ENCODE results near the gene SREBF1. TPM values are rescaled to one million over a fixed set of nuclear protein-coding genes. Genes with fewer than 3 reads are reported as not detected.

The SREBF1 gene
- total RNA-seq, 1 experiment from 2014 or later: 360 TPM

- H3K9me2 ChIP-seq (ENCODE audit: insufficient read depth): no peaks in the 10 kb centered on the region
- H3K27ac ChIP-seq: no peak overlapping the region
- BruUV-seq (replicated peaks): no TSS peak
- H3K4me1 ChIP-seq (replicated peaks; ENCODE audit: insufficient read depth): no peaks in the 10 kb centered on the region
- DNase-seq: no peak
- intact Hi-C loops (cut with micrococcal nuclease; ENCODE audit: unreplicated experiment): no loop called here
- POLR2A ChIA-PET (ENCODE audit: unreplicated experiment): no interaction called here
- H2AFZ ChIP-seq: no peak overlapping the region
- H3K36me3 ChIP-seq (ENCODE audit: low read depth): 0 out of 2 replicates have a peak, but pooled peaks cover 6% of the 10 kb centered on the region
- TF ChIP-seq EZH2 (IDR thresholded peaks at IDR 0.05; ENCODE audit: low read depth): no peak
- TF ChIP-seq, protein P1, sequence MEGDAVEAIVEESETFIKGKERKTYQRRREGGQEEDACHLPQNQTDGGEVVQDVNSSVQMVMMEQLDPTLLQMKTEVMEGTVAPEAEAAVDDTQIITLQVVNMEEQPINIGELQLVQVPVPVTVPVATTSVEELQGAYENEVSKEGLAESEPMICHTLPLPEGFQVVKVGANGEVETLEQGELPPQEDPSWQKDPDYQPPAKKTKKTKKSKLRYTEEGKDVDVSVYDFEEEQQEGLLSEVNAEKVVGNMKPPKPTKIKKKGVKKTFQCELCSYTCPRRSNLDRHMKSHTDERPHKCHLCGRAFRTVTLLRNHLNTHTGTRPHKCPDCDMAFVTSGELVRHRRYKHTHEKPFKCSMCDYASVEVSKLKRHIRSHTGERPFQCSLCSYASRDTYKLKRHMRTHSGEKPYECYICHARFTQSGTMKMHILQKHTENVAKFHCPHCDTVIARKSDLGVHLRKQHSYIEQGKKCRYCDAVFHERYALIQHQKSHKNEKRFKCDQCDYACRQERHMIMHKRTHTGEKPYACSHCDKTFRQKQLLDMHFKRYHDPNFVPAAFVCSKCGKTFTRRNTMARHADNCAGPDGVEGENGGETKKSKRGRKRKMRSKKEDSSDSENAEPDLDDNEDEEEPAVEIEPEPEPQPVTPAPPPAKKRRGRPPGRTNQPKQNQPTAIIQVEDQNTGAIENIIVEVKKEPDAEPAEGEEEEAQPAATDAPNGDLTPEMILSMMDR (conservative IDR thresholded peaks at IDR 0.05): no peak
- H4K20me1 ChIP-seq (ENCODE audit: insufficient read depth): peaks cover 85% of the 10 kb centered on the region
- H3K9me3 ChIP-seq (ENCODE audit: insufficient read depth, low read depth): no peaks in the 10 kb centered on the region
- H3K4me3 ChIP-seq: no peak overlapping the region
- peaks cover 56% of the 10 kb centered on the region for H3K79me2 ChIP-seq (ENCODE audit: low read depth)
- H3K27me3 ChIP-seq (ENCODE audit: insufficient read depth, low read depth): no peaks in the 10 kb centered on the region
- H3F3A ChIP-seq (ENCODE audit: insufficient read depth, low read depth): peaks cover 19% of the 10 kb centered on the region; the same call in 1 of the 2 replicates
- no peak overlapping the region for H3K4me2 ChIP-seq
- CTCF ChIA-PET: interaction anchor here (0.6 kb wide), 1 partner anchor 776 kb away, joined by 4 read pairs; no protein-coding TSS in a partner anchor
Observed at GRCh38 chr17:17766744-17767120, 70.1 kb downstream of the SREBF1 start.

- Histone ChIP-seq H3K79me2 (ENCODE audit: low read depth) (peaks cover 60% of the 10 kb centered on the region), H3F3A (ENCODE audit: insufficient read depth, low read depth) (peaks cover 18% of the 10 kb centered on the region; the same call in 1 of the 2 replicates), H3K9me2 (ENCODE audit: insufficient read depth) (no peaks in the 10 kb centered on the region), H3K27me3 (ENCODE audit: insufficient read depth, low read depth) (no peaks in the 10 kb centered on the region), H3K9me3 (ENCODE audit: insufficient read depth, low read depth) (no peaks in the 10 kb centered on the region), H3K4me2 (no peak overlapping the region), H2AFZ (no peak overlapping the region), H3K4me1 (replicated peaks; ENCODE audit: insufficient read depth) (no peaks in the 10 kb centered on the region), H3K36me3 (ENCODE audit: low read depth) (0 out of 2 replicates have a peak, but pooled peaks cover 6% of the 10 kb centered on the region), H3K4me3 (no peak overlapping the region), H4K20me1 (ENCODE audit: insufficient read depth) (peaks cover 85% of the 10 kb centered on the region), H3K27ac (no peak overlapping the region)
- TF ChIP-seq, protein P1 (conservative IDR thresholded peaks at IDR 0.05): no peak
- TF ChIP-seq EZH2 (IDR thresholded peaks at IDR 0.05; ENCODE audit: low read depth): no peak
- peak in 1 of 2 experiments; percentile 31 for DNase-seq
- POLR2A ChIA-PET (ENCODE audit: unreplicated experiment): interaction anchor here (0.5 kb wide), 1 partner anchor 374 kb away, joined by 4 read pairs; no protein-coding TSS in a partner anchor
- CTCF ChIA-PET: interaction anchor here (0.6 kb wide), 1 partner anchor 776 kb away, joined by 4 read pairs; no protein-coding TSS in a partner anchor
- BruUV-seq (replicated peaks): no TSS peak
- intact Hi-C loops (cut with micrococcal nuclease; ENCODE audit: unreplicated experiment): no loop called here
Observed at GRCh38 chr17:17766077-17766743, 70.6 kb downstream of the SREBF1 start.

GRCh38 chr17:17765359-17766076 lies 71.3 kb downstream of the SREBF1 start:
- Histone ChIP-seq H3K4me3 (no peak overlapping the region), H3F3A (ENCODE audit: insufficient read depth, low read depth) (peaks cover 25% of the 10 kb centered on the region; the same call in 1 of the 2 replicates), H3K9me3 (ENCODE audit: insufficient read depth, low read depth) (no peaks in the 10 kb centered on the region), H3K9me2 (ENCODE audit: insufficient read depth) (no peaks in the 10 kb centered on the region), H3K27me3 (ENCODE audit: insufficient read depth, low read depth) (no peaks in the 10 kb centered on the region), H3K4me1 (replicated peaks; ENCODE audit: insufficient read depth) (no peaks in the 10 kb centered on the region), H4K20me1 (ENCODE audit: insufficient read depth) (peaks cover 87% of the 10 kb centered on the region), H3K27ac (no peak overlapping the region), H3K79me2 (ENCODE audit: low read depth) (peaks cover 63% of the 10 kb centered on the region), H3K36me3 (ENCODE audit: low read depth) (0 out of 2 replicates have a peak, but pooled peaks cover 6% of the 10 kb centered on the region), H2AFZ (no peak overlapping the region), H3K4me2 (no peak overlapping the region)
- no peak for TF ChIP-seq EZH2 (IDR thresholded peaks at IDR 0.05; ENCODE audit: low read depth)
- TF ChIP-seq, protein P1 (conservative IDR thresholded peaks at IDR 0.05): no peak
- intact Hi-C loops (cut with micrococcal nuclease; ENCODE audit: unreplicated experiment): no loop called here
- CTCF ChIA-PET: no interaction called here
- POLR2A ChIA-PET (ENCODE audit: unreplicated experiment): interaction anchor here (0.5 kb wide), 1 partner anchor 375 kb away, joined by 4 read pairs; no protein-coding TSS in a partner anchor
- no TSS peak for BruUV-seq (replicated peaks)
- DNase-seq: peak in 1 of 2 experiments; percentile 32
